PC-3 (cell line): ENCODE measurements around the gene BTNL3. TPM values are rescaled to one million over a fixed set of nuclear protein-coding genes. Genes with fewer than 3 reads are reported as not detected.

Experiments
- ATAC-seq: fragments of 200-7000 bp; cut with Tn5 transposase; 2 replicates; pipeline ENCODE4 v1.9.1; 2020; ENCODE audit warnings: mild to moderate bottlenecking, moderate library complexity
- BruUV-seq: library from RNA; stranded (reverse); fragments of 400-500 nt; replicated peaks from 2 replicates; lab custom pipeline; 2021; lab: Mats Ljungman, UMichigan
- CTCF ChIA-PET: fragments of 300-600 bp; sonication (Branson Sonifier 250); formaldehyde crosslinking; loops from one replicate; lab custom pipeline; 2022; ENCODE audit warnings: antibody characterized with exemption; lab: Charles Lee
- POLR2A ChIA-PET: fragments of 300-600 bp; sonication (Branson Sonifier 250); formaldehyde crosslinking; loops from one replicate; lab custom pipeline; 2022; ENCODE audit warnings: antibody characterized with exemption; ENCODE audit not compliant: unreplicated experiment; lab: Charles Lee
- DNase-seq: peaks from one replicate; pipeline ENCODE4 v3.0.0-alpha.2; 2015
- H2AFZ ChIP-seq: fragments of 300-600 bp; sonication (generic); 2 replicates; pipeline ENCODE4 v1.6.0; 2016; ENCODE audit warnings: antibody characterized with exemption, low read length
- H3F3A ChIP-seq: fragments of 300-600 bp; sonication (generic); one replicate; pipeline ENCODE4 v1.6.0; 2017; ENCODE audit warnings: antibody characterized with exemption, low read length, control low read depth, mild to moderate bottlenecking; ENCODE audit not compliant: unreplicated experiment
- H3K27ac ChIP-seq: fragments of 300-600 bp; sonication (generic); 2 replicates; pipeline ENCODE4 v1.5.1; 2016; ENCODE audit warnings: mild to moderate bottlenecking, low read length
- H3K27me3 ChIP-seq: fragments of 300-600 bp; sonication (generic); 2 replicates; pipeline ENCODE4 v1.6.1; 2016; ENCODE audit warnings: low read length, mixed read lengths
- H3K36me3 ChIP-seq: fragments of 300-600 bp; sonication (generic); 2 replicates; pipeline ENCODE4 v1.6.1; 2016; ENCODE audit warnings: low read depth, mixed run types, low read length, mixed read lengths
- H3K4me1 ChIP-seq: fragments of 300-600 bp; sonication (generic); 2 replicates; pipeline ENCODE4 v1.5.1; 2016; ENCODE audit warnings: low read length; ENCODE audit not compliant: insufficient read depth
- H3K4me2 ChIP-seq: fragments of 300-600 bp; sonication (generic); 2 replicates; pipeline ENCODE4 v1.6.0; 2016; ENCODE audit warnings: low read length
- H3K4me3 ChIP-seq: fragments of 300-600 bp; sonication (generic); 2 replicates; pipeline ENCODE4 v1.5.1; 2016; ENCODE audit warnings: mild to moderate bottlenecking, low read length, mixed read lengths
- H3K79me2 ChIP-seq: fragments of 300-600 bp; sonication (generic); 2 replicates; pipeline ENCODE4 v1.6.1; 2017; ENCODE audit warnings: low read length, mixed read lengths
- H3K9ac ChIP-seq: fragments of 300-600 bp; sonication (generic); 2 replicates; pipeline ENCODE4 v1.6.0; 2016; ENCODE audit warnings: mild to moderate bottlenecking, low read length
- H3K9me2 ChIP-seq: fragments of 300-600 bp; sonication (generic); replicated peaks from 2 replicates; pipeline ENCODE4 v1.6.1; 2016; ENCODE audit warnings: mixed run types, low read length, mixed read lengths
- H3K9me3 ChIP-seq: fragments of 300-600 bp; sonication (generic); 2 replicates; pipeline ENCODE4 v1.6.1; 2016; ENCODE audit warnings: low read length, mixed read lengths
- H4K20me1 ChIP-seq: fragments of 300-600 bp; sonication (generic); 2 replicates; pipeline ENCODE4 v1.6.1; 2016; ENCODE audit warnings: low read length, mixed read lengths
- EZH2 ChIP-seq: fragments of 300-600 bp; sonication (generic); IDR thresholded peaks from one replicate; pipeline ENCODE4 v1.6.1; 2017; ENCODE audit warnings: antibody characterized with exemption, mild to moderate bottlenecking, low read length; ENCODE audit not compliant: unreplicated experiment
- EZH2phosphoT487 ChIP-seq: fragments of 300-600 bp; sonication (generic); IDR thresholded peaks from 2 replicates; pipeline ENCODE4 v1.6.1; 2018; ENCODE audit warnings: mild to moderate bottlenecking, antibody characterized with exemption, low read length, borderline replicate concordance
- intact Hi-C: fragments of 100-400 bp; cut with micrococcal nuclease; formaldehyde crosslinking; loops from 2 replicates; pipeline ENCODE4 v1.9.0; 2023
- microRNA-seq: library from miRNA; unstranded; fragments of <30 nt; microRNA quantifications from one replicate; pipeline ENCODE4 v1.1.0, GENCODE V29; 2020; ENCODE audit not compliant: unreplicated experiment
- total RNA-seq: library from RNA; depleted of rRNA; stranded (reverse); fragments of >200 nt; gene quantifications from 2 replicates; pipeline ENCODE4 v1.2.3, GENCODE V29; 2014; rRNA removed
- TF ChIP-seq, protein P1 (sequence below): fragments of 300-600 bp; sonication (generic); conservative IDR thresholded peaks from 2 replicates; pipeline ENCODE4 v1.5.1; 2017; ENCODE audit warnings: antibody characterized with exemption, low read depth, mild to moderate bottlenecking, low read length

Gene BTNL3
- total RNA-seq, 1 experiment from 2014 or later, result not detected

DNA sequence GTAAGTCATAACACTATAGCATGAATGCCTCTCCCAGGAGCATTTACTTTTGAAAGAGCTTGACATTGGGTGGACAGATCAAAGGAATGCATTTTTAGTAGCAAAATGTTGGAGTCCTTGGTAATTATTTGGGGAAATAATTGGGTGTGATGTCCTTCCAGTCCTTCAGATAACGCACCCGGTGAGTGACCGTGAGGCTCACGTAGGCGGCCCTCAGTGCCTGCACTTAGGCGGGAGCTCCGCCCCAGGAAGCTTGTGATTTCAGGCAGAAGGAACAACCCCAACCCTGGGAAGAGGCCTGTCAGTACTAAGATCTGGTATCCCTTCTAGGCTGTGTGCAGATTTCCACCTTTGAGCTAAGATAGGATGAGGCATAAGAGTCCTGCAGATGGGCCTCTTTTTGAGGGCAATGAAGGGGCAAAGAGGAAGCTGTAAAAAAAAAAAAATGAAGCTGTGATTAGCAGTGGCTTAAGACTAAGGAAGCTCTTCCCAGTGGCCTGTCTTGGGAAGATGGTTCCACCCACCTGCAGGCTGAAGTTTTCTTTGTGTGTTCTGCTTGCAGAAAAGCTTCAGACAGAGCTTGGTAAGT is 66.3 kb downstream of the BTNL3 start:
- Histone ChIP-seq H3K4me3 (no peak overlapping the region), H3F3A (no peaks in the 10 kb centered on the region), H3K9ac (no peak overlapping the region), H3K27ac (no peak overlapping the region), H3K9me3 (no peaks in the 10 kb centered on the region), H4K20me1 (no peaks in the 10 kb centered on the region), H3K4me2 (no peak overlapping the region), H3K79me2 (no peaks in the 10 kb centered on the region), H3K9me2 (no peaks in the 10 kb centered on the region), H2AFZ (no peak overlapping the region), H3K4me1 (0 out of 2 replicates have a peak, but pooled peaks cover 3% of the 10 kb centered on the region), H3K36me3 (no peaks in the 10 kb centered on the region), H3K27me3 (peaks cover 24% of the 10 kb centered on the region)
- ATAC-seq (no peak), DNase-seq (no peak)
- intact Hi-C loops, result loop anchor here (5.0 kb wide), 1 partner anchor 117 kb away; no protein-coding TSS in a partner anchor
- TF ChIP-seq EZH2, result no peak
- no peak for TF ChIP-seq EZH2phosphoT487
- TF ChIP-seq, protein P1, sequence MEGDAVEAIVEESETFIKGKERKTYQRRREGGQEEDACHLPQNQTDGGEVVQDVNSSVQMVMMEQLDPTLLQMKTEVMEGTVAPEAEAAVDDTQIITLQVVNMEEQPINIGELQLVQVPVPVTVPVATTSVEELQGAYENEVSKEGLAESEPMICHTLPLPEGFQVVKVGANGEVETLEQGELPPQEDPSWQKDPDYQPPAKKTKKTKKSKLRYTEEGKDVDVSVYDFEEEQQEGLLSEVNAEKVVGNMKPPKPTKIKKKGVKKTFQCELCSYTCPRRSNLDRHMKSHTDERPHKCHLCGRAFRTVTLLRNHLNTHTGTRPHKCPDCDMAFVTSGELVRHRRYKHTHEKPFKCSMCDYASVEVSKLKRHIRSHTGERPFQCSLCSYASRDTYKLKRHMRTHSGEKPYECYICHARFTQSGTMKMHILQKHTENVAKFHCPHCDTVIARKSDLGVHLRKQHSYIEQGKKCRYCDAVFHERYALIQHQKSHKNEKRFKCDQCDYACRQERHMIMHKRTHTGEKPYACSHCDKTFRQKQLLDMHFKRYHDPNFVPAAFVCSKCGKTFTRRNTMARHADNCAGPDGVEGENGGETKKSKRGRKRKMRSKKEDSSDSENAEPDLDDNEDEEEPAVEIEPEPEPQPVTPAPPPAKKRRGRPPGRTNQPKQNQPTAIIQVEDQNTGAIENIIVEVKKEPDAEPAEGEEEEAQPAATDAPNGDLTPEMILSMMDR, result no peak
- POLR2A ChIA-PET, result no interaction called here
- TSS peak; percentile 30 for BruUV-seq
- CTCF ChIA-PET, result no interaction called here

Small RNA genes lying within 50 kb of the gene (microRNA-seq; reads per million reads assigned to microRNA genes)
- gene MIR8089, result not detected

Other genes with a start within 250 kb of the BTNL3 start
- gene OR2Y1, start 248.8 kb upstream of the BTNL3 start, total RNA-seq, result not detected in 2 replicates
- gene MGAT1, start 186.0 kb upstream of the BTNL3 start, total RNA-seq, result 104 and 132 TPM in 2 replicates
- 16.6 and 24.3 TPM in 2 replicates for gene ZFP62, start 127.6 kb upstream of the BTNL3 start, total RNA-seq
- gene BTNL8, start 89.7 kb upstream of the BTNL3 start, total RNA-seq, result 0.23 TPM in 1 of 2 replicates, not detected in the other
- 11.5 and 15.4 TPM in 2 replicates for gene BTNL9, start 51.4 kb downstream of the BTNL3 start, total RNA-seq
- gene OR2V1, start 142.3 kb downstream of the BTNL3 start, total RNA-seq, result not detected in 2 replicates
- not detected in 2 replicates for gene OR2V2, start 158.7 kb downstream of the BTNL3 start, total RNA-seq
- 28.1 and 44.1 TPM in 2 replicates for gene TRIM7, start 216.3 kb downstream of the BTNL3 start, total RNA-seq
- 18.7 and 26.8 TPM in 2 replicates for gene TRIM41, start 234.4 kb downstream of the BTNL3 start, total RNA-seq